ENCODE results near the gene CUTA. TPM values are rescaled to one million over a fixed set of nuclear protein-coding genes. Genes with fewer than 3 reads are reported as not detected.
A peak's percentile ranks its signal among the peaks of the same experiment; 100 is the strongest.

The CUTA gene
- polyA plus RNA-seq, 1 donor from 2014 or later = 343 TPM

GRCh38 chr6:33412140-33413009 is 5.5 kb downstream of the CUTA start:
- no peak overlapping the region for H3K27ac ChIP-seq (ENCODE audit: low read length)
- H3K79me2 ChIP-seq (replicated peaks; ENCODE audit: insufficient read depth, low read length) = peaks cover 26% of the 10 kb centered on the region
- H3K9me2 ChIP-seq (ENCODE audit: insufficient read depth, low read length) = no peaks in the 10 kb centered on the region
- H3K36me3 ChIP-seq (ENCODE audit: insufficient read depth, low read length) = peaks cover 4% of the 10 kb centered on the region
- no peak overlapping the region for H3K4me3 ChIP-seq (ENCODE audit: low read length)
- no peak overlapping the region for H3K4me2 ChIP-seq (ENCODE audit: low read length)
- TF ChIP-seq POLR2AphosphoS5 (IDR thresholded peaks at IDR 0.05) (no peak), CTCF (IDR thresholded peaks at IDR 0.05; ENCODE audit: poor library complexity, severe bottlenecking) (no peak), TAF1 (IDR thresholded peaks at IDR 0.05; ENCODE audit: low read depth) (no peak), SMC3 (conservative IDR thresholded peaks at IDR 0.05; ENCODE audit: poor library complexity) (no peak), MXI1 (conservative IDR thresholded peaks at IDR 0.05; ENCODE audit: poor library complexity, severe bottlenecking) (no peak), REST (IDR thresholded peaks at IDR 0.05; ENCODE audit: borderline replicate concordance) (no peak), EZH2 (IDR thresholded peaks at IDR 0.05; ENCODE audit: borderline replicate concordance, insufficient read depth, low read length, poor library complexity, severe bottlenecking) (no peak), EP300 (conservative IDR thresholded peaks at IDR 0.05; ENCODE audit: poor library complexity, severe bottlenecking) (no peak), RAD21 (conservative IDR thresholded peaks at IDR 0.05) (no peak)
- H3K27me3 ChIP-seq (ENCODE audit: insufficient read depth, low read depth, low read length) = no peaks in the 10 kb centered on the region
- no peaks in the 10 kb centered on the region for H4K20me1 ChIP-seq (ENCODE audit: insufficient read depth)
- H3K9me3 ChIP-seq (ENCODE audit: low read length) = no peaks in the 10 kb centered on the region
- H3F3A ChIP-seq (ENCODE audit: insufficient read depth, low read length, poor library complexity, severe bottlenecking) = peaks cover 1% of the 10 kb centered on the region
- H2AFZ ChIP-seq (ENCODE audit: low read depth, low read length) = no peak overlapping the region
- no peak overlapping the region for H3K9ac ChIP-seq (ENCODE audit: low read length)

- Histone ChIP-seq H3K27me3 (ENCODE audit: insufficient read depth, low read depth, low read length) (no peaks in the 10 kb centered on the region), H3K4me2 (ENCODE audit: low read length) (peak overlapping the region; percentile 45), H3K36me3 (ENCODE audit: insufficient read depth, low read length) (peaks cover 4% of the 10 kb centered on the region), H2AFZ (ENCODE audit: low read depth, low read length) (no peak overlapping the region), H4K20me1 (ENCODE audit: insufficient read depth) (no peaks in the 10 kb centered on the region), H3F3A (ENCODE audit: insufficient read depth, low read length, poor library complexity, severe bottlenecking) (no peaks in the 10 kb centered on the region), H3K27ac (ENCODE audit: low read length) (peak overlapping the region; percentile 51), H3K9ac (ENCODE audit: low read length) (peak overlapping the region; percentile 84), H3K79me2 (replicated peaks; ENCODE audit: insufficient read depth, low read length) (peaks cover 18% of the 10 kb centered on the region), H3K4me3 (ENCODE audit: low read length) (peak overlapping the region; percentile 83), H3K9me2 (ENCODE audit: insufficient read depth, low read length) (no peaks in the 10 kb centered on the region), H3K9me3 (ENCODE audit: low read length) (no peaks in the 10 kb centered on the region)
- TF ChIP-seq MXI1 (conservative IDR thresholded peaks at IDR 0.05; ENCODE audit: poor library complexity, severe bottlenecking) (no peak), EZH2 (IDR thresholded peaks at IDR 0.05; ENCODE audit: borderline replicate concordance, insufficient read depth, low read length, poor library complexity, severe bottlenecking) (no peak)
Measured at GRCh38 chr6:33411632-33412005, 6.3 kb downstream of the CUTA start.
